ENCODE measurements around the gene CCL2.

CCL2 gene

GRCh38 chr17:34276826-34277225, 21.7 kb downstream of the CCL2 start:
- ATAC-seq: no peak

GRCh38 chr17:34283571-34283970, 28.5 kb downstream of the CCL2 start:
- TF ChIP-seq ISL1 (CRISPR knock-in tag; IDR thresholded peaks at IDR 0.05) (no peak), TCF4 (CRISPR knock-in tag; IDR thresholded peaks at IDR 0.05; ENCODE audit: borderline replicate concordance) (no peak), ZFP30 (CRISPR knock-in tag; IDR thresholded peaks at IDR 0.05) (no peak), GLIS3 (CRISPR knock-in tag; IDR thresholded peaks at IDR 0.05) (no peak), BACH2 (CRISPR knock-in tag; IDR thresholded peaks at IDR 0.05; ENCODE audit: borderline replicate concordance) (no peak), ZNF70 (CRISPR knock-in tag; IDR thresholded peaks at IDR 0.05) (no peak), SNAI2 (CRISPR knock-in tag; IDR thresholded peaks at IDR 0.05) (no peak), TOX (CRISPR knock-in tag; IDR thresholded peaks at IDR 0.05; ENCODE audit: borderline replicate concordance) (no peak), RARB (CRISPR knock-in tag; IDR thresholded peaks at IDR 0.05) (no peak), CREB5 (CRISPR knock-in tag; IDR thresholded peaks at IDR 0.05; ENCODE audit: low read depth) (no peak), CSDC2 (CRISPR knock-in tag; IDR thresholded peaks at IDR 0.05) (no peak), POU6F1 (CRISPR knock-in tag; IDR thresholded peaks at IDR 0.05; ENCODE audit: borderline replicate concordance, low read depth) (no peak), TSHZ2 (CRISPR knock-in tag; IDR thresholded peaks at IDR 0.05) (no peak), PATZ1 (CRISPR knock-in tag; IDR thresholded peaks at IDR 0.05; ENCODE audit: borderline replicate concordance) (no peak), ZNF565 (CRISPR knock-in tag; conservative IDR thresholded peaks at IDR 0.05; ENCODE audit: low read depth) (no peak), ARNTL (CRISPR knock-in tag; IDR thresholded peaks at IDR 0.05; ENCODE audit: borderline replicate concordance, low read depth) (no peak), ZFP3 (CRISPR knock-in tag; IDR thresholded peaks at IDR 0.05) (no peak), ZC3H10 (CRISPR knock-in tag; IDR thresholded peaks at IDR 0.05) (no peak)
- no peak for ATAC-seq

More at GRCh38 chr17:34276826-34277225, 21.7 kb downstream of the CCL2 start:
- TF ChIP-seq GLIS3 (CRISPR knock-in tag; IDR thresholded peaks at IDR 0.05) (no peak), TCF4 (CRISPR knock-in tag; IDR thresholded peaks at IDR 0.05; ENCODE audit: borderline replicate concordance) (no peak), OSR1 (CRISPR knock-in tag; IDR thresholded peaks at IDR 0.05) (no peak), ZFP30 (CRISPR knock-in tag; IDR thresholded peaks at IDR 0.05) (no peak), CSDC2 (CRISPR knock-in tag; IDR thresholded peaks at IDR 0.05) (no peak), PPARA (CRISPR knock-in tag; IDR thresholded peaks at IDR 0.05; ENCODE audit: borderline replicate concordance) (no peak), POU6F1 (CRISPR knock-in tag; IDR thresholded peaks at IDR 0.05; ENCODE audit: borderline replicate concordance, low read depth) (no peak), TOX (CRISPR knock-in tag; IDR thresholded peaks at IDR 0.05; ENCODE audit: borderline replicate concordance) (no peak), CREB5 (CRISPR knock-in tag; IDR thresholded peaks at IDR 0.05; ENCODE audit: low read depth) (no peak), BACH2 (CRISPR knock-in tag; IDR thresholded peaks at IDR 0.05; ENCODE audit: borderline replicate concordance) (no peak), CSRNP3 (CRISPR knock-in tag; IDR thresholded peaks at IDR 0.05) (no peak), RARB (CRISPR knock-in tag; IDR thresholded peaks at IDR 0.05) (no peak)

All from SK-N-SH treated with all-trans-retinoic acid at 6 μM for 48 hours (cell line).